Erythroblast (primary cell): ENCODE results near the gene LRAT.

Experiments used
- DNase-seq, 2 experiments: peaks; one replicate each; lab custom pipeline; 2025; lab: John Stamatoyannopoulos, UW
- GATA1 ChIP-seq: IDR thresholded peaks from 2 replicates; pipeline ENCODE4 v1.6.1; 2011; ENCODE audit warnings: low read depth, mild to moderate bottlenecking, control low read depth, low read length, moderate library complexity
- POLR2A ChIP-seq: IDR thresholded peaks from 2 replicates; pipeline ENCODE4 v1.6.1; 2011; ENCODE audit warnings: mild to moderate bottlenecking, low read length

The LRAT gene

DNA sequence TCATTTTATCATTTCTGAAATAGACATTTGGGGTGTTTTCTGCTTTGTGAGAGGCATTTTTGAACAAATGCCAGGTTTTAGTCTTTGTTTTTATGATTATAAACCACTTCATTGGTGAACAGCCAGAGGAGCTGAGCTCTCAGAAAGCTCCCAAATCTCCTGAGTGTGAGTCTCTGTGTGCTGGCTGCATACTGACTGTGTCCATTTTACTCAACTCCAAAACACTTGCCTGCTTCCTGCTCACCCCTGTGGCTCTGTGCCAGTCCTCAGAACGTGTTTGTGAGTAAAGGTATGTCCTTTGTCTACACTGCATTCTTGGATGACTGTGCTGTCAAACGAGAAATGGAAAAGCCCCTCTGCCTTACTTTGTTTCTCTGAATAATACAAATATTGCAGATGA, 5.4 kb upstream of the LRAT start:
- DNase-seq = no peak
- no peak for TF ChIP-seq POLR2A
- no peak for TF ChIP-seq GATA1

DNA sequence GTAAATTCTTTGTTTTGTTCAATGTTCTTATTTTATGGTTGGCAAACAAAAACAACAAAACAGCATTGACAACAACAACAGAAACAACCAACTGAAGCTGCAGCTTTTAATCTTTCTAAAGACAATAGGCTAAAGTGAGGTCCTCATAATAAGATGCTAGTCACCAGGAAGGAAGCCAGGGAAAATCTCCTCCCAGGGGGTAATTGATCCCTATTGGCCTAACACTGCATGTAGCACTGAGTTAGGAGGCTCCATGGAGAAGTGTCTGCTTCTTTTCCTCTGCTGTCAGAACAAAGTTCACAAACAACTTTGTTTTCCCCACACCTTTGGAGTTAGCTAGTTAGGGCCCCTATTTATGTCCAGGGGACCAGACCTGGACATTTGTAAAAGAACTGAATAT, 4.7 kb upstream of the LRAT start:
- DNase-seq = no peak
- TF ChIP-seq POLR2A (no peak), GATA1 (no peak)

DNA sequence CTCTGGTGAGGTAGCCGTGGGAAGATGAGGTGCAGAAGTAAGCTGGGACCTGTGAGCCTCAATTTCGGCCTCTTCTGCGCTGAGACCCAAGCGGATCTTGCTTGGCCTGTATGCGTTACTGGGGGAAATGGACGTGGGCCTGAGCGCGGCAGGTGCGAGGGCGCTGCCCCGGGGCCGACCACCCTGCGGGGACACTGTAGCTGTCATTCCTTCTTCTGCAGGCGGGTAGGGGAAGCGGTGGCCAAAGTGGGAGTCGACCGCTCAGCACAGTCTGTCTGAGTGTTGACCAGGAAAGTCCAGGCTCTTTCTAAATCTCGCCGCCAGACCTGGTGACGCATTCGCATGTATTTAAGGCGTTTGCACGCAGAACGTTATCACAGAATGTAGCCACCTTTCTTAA, 3.3 kb upstream of the LRAT start:
- peak in 1 of 2 experiments; percentile 8 for DNase-seq
- TF ChIP-seq POLR2A (no peak), GATA1 (no peak)

DNA sequence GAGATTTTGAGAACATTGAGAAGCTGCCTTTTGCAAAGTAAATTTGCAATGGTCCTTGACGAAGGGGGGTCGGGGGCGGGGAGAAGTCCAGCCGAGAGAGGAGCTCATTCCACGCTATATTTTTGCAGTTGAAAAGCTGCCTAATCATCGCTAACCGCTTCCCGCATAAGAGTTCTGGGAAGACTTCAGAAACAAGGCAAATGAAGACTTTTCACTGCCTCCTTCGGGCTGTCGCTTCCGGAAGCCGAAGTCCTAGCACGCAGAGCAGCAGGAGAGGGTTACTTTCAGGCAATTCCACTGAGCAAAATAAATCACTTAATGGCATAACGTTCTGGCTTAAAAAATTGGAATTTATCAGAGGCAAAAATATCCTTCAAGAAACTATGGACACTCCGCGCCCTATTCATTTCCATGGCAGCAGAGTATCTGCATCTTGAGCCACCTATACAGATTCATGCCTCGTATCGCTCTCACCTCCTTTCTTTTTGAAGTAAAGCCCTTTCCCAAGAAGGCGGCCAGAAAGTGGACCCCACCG, 2.6 kb upstream of the LRAT start:
- no peak for DNase-seq
- no peak for TF ChIP-seq POLR2A

DNA sequence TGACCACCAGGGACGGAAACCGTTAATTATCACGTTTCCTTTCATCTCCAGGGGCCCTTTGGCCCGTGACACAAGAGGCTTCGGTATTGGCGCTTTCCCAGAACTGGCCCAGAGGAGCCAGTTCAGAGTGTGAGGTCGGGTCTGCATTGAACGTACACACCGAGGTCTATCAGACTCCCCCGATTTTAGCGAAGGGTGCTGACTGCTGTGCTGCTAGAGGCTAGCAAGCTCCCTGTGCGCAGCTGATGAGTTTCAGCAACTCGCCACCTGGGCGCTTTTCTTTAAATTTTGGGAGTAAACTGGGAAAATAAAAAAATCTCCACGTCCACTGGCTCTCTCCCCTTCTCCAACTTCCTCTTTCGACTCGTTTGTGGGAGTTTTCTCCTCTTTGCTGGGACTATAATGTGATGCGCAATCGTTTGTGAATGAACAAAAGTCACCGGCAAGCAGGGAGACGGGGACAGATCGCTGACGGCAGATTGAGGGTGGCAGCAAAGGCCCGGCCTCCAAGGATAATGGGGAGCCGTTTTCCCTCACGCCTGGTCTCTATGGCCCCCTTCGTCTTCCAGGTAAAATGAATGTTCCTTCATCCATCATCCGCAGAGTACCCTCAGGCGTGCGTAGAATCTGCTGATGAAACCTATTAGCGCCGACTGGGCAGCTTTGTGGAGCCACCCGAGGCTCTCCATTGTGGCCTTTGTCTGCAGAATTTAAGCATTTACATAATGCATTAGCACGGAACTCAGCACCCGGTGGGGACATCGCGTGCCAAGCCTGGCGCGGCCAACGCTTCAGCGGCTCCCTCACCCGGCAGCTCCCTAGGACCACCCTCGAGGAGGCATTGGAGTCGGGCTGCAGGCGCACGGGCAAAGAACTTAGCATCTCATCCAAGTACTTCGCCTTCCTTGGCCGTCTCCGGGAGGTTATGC, 1.6 kb upstream of the LRAT start:
- peak; percentile 27 to 36 for DNase-seq
- TF ChIP-seq GATA1 = no peak
- no peak for TF ChIP-seq POLR2A

DNA sequence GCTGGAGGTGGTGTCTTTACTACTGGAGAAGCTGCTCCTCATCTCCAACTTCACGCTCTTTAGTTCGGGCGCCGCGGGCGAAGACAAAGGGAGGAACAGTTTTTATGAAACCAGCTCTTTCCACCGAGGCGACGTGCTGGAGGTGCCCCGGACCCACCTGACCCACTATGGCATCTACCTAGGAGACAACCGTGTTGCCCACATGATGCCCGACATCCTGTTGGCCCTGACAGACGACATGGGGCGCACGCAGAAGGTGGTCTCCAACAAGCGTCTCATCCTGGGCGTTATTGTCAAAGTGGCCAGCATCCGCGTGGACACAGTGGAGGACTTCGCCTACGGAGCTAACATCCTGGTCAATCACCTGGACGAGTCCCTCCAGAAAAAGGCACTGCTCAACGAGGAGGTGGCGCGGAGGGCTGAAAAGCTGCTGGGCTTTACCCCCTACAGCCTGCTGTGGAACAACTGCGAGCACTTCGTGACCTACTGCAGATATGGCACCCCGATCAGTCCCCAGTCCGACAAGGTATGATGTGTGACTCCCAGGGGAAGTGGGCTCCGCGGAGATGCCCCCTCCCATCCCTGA, 634 bp downstream of the LRAT start:
- TF ChIP-seq GATA1 = no peak
- TF ChIP-seq POLR2A = no peak

GRCh38 chr4:154757713-154758112, 13.9 kb downstream of the LRAT start:
- DNase-seq = no peak
- TF ChIP-seq POLR2A (no peak), GATA1 (no peak)

More for the DNA sequence above, 634 bp downstream of the LRAT start:
- DNase-seq = no peak

DNA sequence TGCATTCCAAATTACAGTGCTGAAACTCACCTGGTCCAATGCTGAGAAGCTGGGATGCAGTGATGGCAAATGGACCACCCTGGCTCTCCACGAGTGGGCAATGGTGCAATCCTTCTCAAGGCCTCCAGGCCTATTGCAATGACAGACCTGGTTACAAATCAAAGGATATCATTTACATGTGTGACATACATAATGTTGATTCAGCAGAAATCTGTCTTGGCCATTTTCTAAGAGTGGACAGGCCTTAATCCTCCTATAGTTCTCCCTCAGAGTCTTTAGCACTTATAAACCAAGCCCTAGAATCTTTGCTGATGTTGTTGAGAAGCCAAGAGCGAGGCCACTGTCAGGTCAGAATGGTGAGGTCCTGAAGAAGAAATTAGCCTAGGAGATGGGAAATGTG, 17.1 kb downstream of the LRAT start:
- DNase-seq = no peak
- TF ChIP-seq POLR2A (no peak), GATA1 (no peak)

GRCh38 chr4:154778264-154778663, 34.5 kb downstream of the LRAT start:
- no peak for TF ChIP-seq POLR2A
- TF ChIP-seq GATA1 = no peak
- DNase-seq = no peak

DNA sequence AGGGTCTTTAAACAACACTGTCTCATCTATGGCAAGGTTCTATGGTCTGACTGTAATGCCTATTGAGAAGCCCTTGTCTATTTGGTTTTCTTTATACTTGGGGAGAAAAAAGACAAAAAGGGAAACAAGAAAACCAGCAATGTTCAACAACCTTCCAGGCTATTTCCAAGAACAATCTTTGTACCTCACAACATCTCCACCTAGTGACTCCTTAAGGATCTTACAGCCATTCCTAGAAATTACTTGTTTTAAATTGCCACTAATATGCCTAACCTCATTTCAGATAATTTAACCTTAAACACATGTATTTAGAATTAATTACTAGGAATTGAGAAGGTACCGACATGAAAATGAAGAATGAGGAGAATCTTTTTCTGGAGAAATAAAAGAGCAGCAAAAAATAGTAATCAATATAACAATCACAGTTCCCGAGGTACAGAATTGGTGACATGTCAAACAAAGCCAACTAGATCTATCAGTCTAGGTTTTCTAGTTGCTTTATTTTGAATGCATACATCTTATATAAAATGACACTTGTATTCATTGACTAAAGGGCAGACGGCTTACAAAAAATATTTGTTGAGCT, 35.7 kb downstream of the LRAT start:
- DNase-seq = peak; percentile 30 to 34
- TF ChIP-seq GATA1 (no peak), POLR2A (no peak)

DNA sequence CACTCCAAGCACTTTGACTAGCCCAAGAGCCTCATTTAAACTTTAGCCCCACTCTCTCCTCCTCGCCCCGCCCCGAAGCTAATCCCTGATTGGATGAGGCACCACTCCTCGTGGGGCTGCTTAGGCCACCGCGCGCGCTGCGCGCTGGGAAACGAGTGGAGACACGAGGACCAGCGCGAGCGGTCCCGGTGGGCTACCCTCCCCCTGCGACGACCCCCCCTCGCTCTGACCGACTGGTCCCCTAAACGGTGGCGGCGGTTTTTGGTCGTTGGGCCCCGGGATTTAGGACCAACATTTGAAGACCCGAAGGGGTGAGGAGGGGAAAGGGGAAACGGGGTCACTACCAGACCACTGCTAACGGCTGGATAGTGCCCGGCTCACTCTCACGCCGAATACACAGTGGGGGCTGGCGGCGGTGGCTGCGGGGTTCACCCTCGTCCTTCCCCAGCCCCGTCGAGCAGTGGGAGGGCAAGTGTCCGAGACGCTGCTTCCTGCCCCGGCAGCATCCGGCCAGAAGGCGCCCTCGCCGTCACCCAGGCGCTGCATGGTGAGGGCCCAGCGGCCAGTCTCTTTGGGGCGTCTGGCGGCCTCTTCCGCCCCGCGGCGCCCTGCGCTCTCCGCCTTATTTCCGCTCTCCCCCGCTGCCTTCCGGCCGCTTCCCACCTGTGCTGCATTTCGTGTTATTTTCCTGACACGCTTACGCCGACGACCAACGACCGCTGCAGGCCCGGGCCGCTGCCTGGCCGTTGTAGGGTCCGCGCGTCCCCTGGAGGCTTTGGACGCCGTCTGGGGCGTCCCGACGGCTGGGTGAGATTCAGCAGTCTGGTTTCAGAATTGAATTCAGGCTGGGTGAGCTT, 37.6 kb downstream of the LRAT start, which contains the start of gene RBM46:
RBM46 (plus strand) TSS at position 147 of the 857 bp plus-strand sequence. CDS start 15,481 bp downstream, outside the sequence.
- TF ChIP-seq GATA1 = no peak
- no peak for TF ChIP-seq POLR2A

DNA sequence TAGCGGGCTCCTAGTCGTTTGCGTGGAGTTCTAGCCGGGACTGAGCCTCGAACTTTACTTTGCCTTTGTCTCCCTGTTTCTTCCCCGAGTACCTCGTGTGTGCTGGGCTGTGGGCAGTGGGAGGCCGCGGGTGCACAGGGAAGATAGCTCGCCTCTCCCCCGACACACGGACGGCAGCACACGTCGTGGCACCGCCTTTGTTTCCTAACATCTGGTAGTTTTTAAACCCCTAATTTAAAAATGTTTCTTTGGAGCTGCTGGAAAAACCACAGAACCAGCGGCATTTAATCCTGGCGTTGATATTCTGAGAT, 38.1 kb downstream of the LRAT start:
- no peak for DNase-seq
- no peak for TF ChIP-seq POLR2A
- no peak for TF ChIP-seq GATA1

More for the DNA sequence above, 37.6 kb downstream of the LRAT start, which contains the start of gene RBM46:
- no peak for DNase-seq
